H1 (cell line): ENCODE measurements around the gene STRIP2.

Experiments
- BRCA1 ChIP-seq: IDR thresholded peaks from 2 replicates; pipeline ENCODE4 v1.6.1; 2012; ENCODE audit warnings: low read depth, low read length, improper control_type of control experiment
- CREB1 ChIP-seq: IDR thresholded peaks from 2 replicates; pipeline ENCODE4 v1.6.1; 2012; ENCODE audit warnings: inconsistent platforms
- EZH2 ChIP-seq: fragments of 200-600 bp; sonication (generic); IDR thresholded peaks from 2 replicates; pipeline ENCODE4 v1.7.1; 2012; ENCODE audit warnings: low read depth, mild to moderate bottlenecking, moderate library complexity, low read length, inconsistent platforms; ENCODE audit not compliant: severe bottlenecking
- KDM5A ChIP-seq: fragments of 200-600 bp; IDR thresholded peaks from 2 replicates; pipeline ENCODE4 v1.7.1; 2012; ENCODE audit warnings: mild to moderate bottlenecking, low read length, inconsistent platforms, mixed read lengths
- NRF1 ChIP-seq: IDR thresholded peaks from 2 replicates; pipeline ENCODE4 v1.6.1; 2011; ENCODE audit warnings: mild to moderate bottlenecking, low read depth, low read length, improper control_type of control experiment
- POLR2A ChIP-seq, 2 experiments: IDR thresholded peaks; 1 replicate in 1 of 2; 2 replicates in 1 of 2; pipeline ENCODE4 v1.6.1; 2011; ENCODE audit warnings: low read depth in 2 of 2, low read length in 2 of 2, mild to moderate bottlenecking in 2 of 2; ENCODE audit errors: control extremely low read depth in 1 of 2
- RAD21 ChIP-seq, 2 experiments: IDR thresholded peaks in 1 of 2; conservative IDR thresholded peaks in 1 of 2; 2 replicates each; pipeline ENCODE4 v1.6.1; 2011; ENCODE audit warnings: low read depth in 2 of 2, low read length in 2 of 2, improper control_type of control experiment in 1 of 2, inconsistent platforms in 1 of 2, mild to moderate bottlenecking in 1 of 2, moderate library complexity in 1 of 2
- RNF2 ChIP-seq: fragments of 200-900, 300-1000 bp; sonication (generic); IDR thresholded peaks from 2 replicates; pipeline ENCODE4 v1.7.1; 2016; ENCODE audit warnings: borderline replicate concordance, low read depth, mild to moderate bottlenecking, antibody characterized with exemption, low read length; ENCODE audit not compliant: poor library complexity, severe bottlenecking; ENCODE audit errors: missing control alignments
- SIN3A ChIP-seq, 2 experiments: IDR thresholded peaks in 1 of 2; conservative IDR thresholded peaks in 1 of 2; 2 replicates each; pipeline ENCODE4 v1.6.1; 2011 to 2012; ENCODE audit warnings: low read length in 2 of 2, improper control_type of control experiment in 1 of 2, low read depth in 1 of 2, mild to moderate bottlenecking in 1 of 2
- SIRT6 ChIP-seq: IDR thresholded peaks from one replicate; pipeline ENCODE4 v1.7.1; 2012; ENCODE audit warnings: low read length, inconsistent platforms
- TAF1 ChIP-seq: IDR thresholded peaks from 2 replicates; pipeline ENCODE4 v1.6.1; 2011; ENCODE audit warnings: mild to moderate bottlenecking, low read depth, low read length
- TF ChIP-seq, protein P1 (sequence below), 3 experiments: IDR thresholded peaks; 1 replicate in 2 of 3; 2 replicates in 1 of 3; pipeline versions ENCODE4 v1.5.1 to v1.6.1; 2011; ENCODE audit warnings: low read length in 3 of 3, mild to moderate bottlenecking in 3 of 3, inconsistent platforms in 2 of 3, low read depth in 1 of 3, moderate library complexity in 1 of 3; ENCODE audit not compliant: insufficient read depth in 1 of 3; ENCODE audit errors: control extremely low read depth in 1 of 3
- TF ChIP-seq, protein P2 (sequence below): IDR thresholded peaks from 2 replicates; pipeline ENCODE4 v1.6.1; 2011; ENCODE audit warnings: low read length, improper control_type of control experiment
- TF ChIP-seq, protein P3 (sequence below): IDR thresholded peaks from 2 replicates; pipeline ENCODE4 v1.6.1; 2012; ENCODE audit warnings: low read length, inconsistent platforms

DNA sequence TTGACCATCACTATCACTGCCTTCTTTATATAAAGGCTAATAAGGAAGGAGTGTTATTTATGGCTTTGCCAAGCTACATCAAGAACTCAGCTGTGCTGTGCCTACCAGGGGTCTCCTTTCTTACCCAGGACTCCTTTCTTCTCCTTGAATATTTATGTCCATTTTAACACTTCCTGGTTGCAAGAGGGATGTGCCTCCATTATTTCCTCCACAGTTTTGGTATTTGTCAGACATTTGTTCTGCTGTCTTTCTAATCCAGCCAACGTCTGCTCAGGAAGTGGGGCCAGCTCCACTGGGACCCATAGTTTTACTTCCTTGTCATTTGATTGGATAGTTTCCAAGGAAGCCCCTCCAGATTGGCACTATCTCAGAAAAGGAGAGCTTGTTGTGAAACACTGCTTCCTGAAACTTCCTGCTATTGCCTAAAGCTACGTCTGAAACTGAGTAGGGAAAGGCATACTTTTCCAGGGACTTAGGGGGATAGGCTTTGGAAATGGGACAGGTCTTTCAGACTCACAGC lies 6.6 kb upstream of the STRIP2 start:
- TF ChIP-seq, protein P1, sequence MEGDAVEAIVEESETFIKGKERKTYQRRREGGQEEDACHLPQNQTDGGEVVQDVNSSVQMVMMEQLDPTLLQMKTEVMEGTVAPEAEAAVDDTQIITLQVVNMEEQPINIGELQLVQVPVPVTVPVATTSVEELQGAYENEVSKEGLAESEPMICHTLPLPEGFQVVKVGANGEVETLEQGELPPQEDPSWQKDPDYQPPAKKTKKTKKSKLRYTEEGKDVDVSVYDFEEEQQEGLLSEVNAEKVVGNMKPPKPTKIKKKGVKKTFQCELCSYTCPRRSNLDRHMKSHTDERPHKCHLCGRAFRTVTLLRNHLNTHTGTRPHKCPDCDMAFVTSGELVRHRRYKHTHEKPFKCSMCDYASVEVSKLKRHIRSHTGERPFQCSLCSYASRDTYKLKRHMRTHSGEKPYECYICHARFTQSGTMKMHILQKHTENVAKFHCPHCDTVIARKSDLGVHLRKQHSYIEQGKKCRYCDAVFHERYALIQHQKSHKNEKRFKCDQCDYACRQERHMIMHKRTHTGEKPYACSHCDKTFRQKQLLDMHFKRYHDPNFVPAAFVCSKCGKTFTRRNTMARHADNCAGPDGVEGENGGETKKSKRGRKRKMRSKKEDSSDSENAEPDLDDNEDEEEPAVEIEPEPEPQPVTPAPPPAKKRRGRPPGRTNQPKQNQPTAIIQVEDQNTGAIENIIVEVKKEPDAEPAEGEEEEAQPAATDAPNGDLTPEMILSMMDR (IDR thresholded peaks at IDR 0.05; ENCODE audit: control extremely low read depth in 1 of 3, insufficient read depth in 1 of 3, low read depth in 1 of 3, low read length in 3 of 3): no peak
- no peak for TF ChIP-seq KDM5A
- TF ChIP-seq, protein P2, sequence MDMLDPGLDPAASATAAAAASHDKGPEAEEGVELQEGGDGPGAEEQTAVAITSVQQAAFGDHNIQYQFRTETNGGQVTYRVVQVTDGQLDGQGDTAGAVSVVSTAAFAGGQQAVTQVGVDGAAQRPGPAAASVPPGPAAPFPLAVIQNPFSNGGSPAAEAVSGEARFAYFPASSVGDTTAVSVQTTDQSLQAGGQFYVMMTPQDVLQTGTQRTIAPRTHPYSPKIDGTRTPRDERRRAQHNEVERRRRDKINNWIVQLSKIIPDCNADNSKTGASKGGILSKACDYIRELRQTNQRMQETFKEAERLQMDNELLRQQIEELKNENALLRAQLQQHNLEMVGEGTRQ: no peak
- TF ChIP-seq CREB1: no peak
- no peak for TF ChIP-seq POLR2A (IDR thresholded peaks at IDR 0.05; ENCODE audit: control extremely low read depth in 1 of 2, low read depth in 2 of 2, low read length in 2 of 2)
- no peak for TF ChIP-seq RNF2
- TF ChIP-seq EZH2: no peak
- TF ChIP-seq RAD21 (IDR thresholded peaks at IDR 0.05 in 1 of 2, conservative IDR thresholded peaks at IDR 0.05 in 1 of 2; ENCODE audit: low read depth in 2 of 2, low read length in 2 of 2): no peak
- TF ChIP-seq SIN3A (conservative IDR thresholded peaks at IDR 0.05 in 1 of 2, IDR thresholded peaks at IDR 0.05 in 1 of 2; ENCODE audit: low read depth in 1 of 2, low read length in 2 of 2): no peak
- no peak for TF ChIP-seq TAF1
- TF ChIP-seq, protein P3, sequence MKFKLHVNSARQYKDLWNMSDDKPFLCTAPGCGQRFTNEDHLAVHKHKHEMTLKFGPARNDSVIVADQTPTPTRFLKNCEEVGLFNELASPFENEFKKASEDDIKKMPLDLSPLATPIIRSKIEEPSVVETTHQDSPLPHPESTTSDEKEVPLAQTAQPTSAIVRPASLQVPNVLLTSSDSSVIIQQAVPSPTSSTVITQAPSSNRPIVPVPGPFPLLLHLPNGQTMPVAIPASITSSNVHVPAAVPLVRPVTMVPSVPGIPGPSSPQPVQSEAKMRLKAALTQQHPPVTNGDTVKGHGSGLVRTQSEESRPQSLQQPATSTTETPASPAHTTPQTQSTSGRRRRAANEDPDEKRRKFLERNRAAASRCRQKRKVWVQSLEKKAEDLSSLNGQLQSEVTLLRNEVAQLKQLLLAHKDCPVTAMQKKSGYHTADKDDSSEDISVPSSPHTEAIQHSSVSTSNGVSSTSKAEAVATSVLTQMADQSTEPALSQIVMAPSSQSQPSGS: no peak
- no peak for TF ChIP-seq NRF1
- TF ChIP-seq BRCA1: no peak
- no peak for TF ChIP-seq SIRT6
